HG02798 (cell line): ENCODE measurements around the gene GATC.

ENCODE experiments used
- ATAC-seq: cut with Tn5 transposase; IDR thresholded peaks from one replicate; pipeline ENCODE4 v1.9.1; 2021; ENCODE audit warnings: mild to moderate bottlenecking; ENCODE audit not compliant: unreplicated experiment, poor library complexity

Gene GATC, protein sequence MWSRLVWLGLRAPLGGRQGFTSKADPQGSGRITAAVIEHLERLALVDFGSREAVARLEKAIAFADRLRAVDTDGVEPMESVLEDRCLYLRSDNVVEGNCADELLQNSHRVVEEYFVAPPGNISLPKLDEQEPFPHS

GRCh38 chr12:120445911-120446843 is at the start of gene GATC, which contains the start of gene TRIAP1:
GATC (plus strand) TSS chr12:120446444; CDS start chr12:120446481, 37 bp downstream.
TRIAP1 (minus strand) TSS chr12:120446384; CDS start chr12:120446372, 12 bp downstream.
- peak; percentile 94 for ATAC-seq

DNA sequence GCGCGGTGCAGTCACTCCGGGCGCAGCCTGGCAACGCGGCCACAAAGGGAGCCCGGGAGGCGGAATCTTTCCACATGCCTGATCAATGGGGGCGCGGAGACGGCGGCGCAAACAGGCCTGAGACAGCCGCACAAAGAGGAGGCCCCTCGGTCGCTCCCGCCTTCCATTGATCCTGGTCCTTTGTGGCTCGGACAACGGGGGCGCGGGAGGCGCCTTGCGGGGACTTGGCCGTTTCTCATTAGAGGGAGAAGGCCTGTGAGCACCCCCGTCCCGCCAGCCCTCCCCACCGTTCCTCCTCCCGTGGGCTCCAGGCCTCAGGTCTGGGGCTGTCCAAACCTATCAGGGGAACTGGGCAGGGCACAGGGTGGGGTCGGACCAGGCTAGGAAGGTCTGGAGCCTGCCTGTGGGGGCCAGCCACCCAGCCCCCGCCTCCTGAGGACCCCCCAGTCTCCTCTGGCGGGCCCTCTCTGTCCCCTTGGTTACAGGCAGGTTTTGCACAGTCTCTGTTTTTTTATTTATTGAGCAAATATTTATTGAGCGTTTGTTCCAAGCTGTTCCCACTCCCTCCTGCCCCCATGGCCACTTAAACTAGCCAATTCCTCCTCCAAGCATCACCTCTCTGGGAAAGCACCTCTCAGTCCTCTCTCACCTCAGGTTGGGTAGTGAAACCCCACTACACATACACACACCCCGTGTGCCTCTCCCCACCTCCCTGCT is 48.3 kb upstream of the GATC start:
- no peak for ATAC-seq

DNA sequence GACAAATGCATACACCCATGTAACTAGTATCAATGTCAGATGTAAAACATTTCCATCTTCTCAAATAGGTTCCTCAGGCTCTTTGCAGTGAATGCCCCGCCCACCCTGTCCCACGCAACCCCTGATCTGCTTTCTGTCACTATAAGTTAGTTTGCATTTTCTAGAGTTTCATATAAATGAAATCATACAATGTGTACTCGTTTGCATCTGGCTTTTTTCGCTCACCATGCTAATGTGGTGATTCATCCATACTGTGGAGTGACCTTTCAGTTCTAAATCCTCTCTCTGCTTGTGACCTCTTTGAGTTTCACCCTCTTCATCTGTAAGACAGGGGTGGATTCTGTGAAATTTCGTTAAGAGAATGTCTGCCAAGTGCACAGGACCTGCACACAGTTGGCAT is 46.7 kb upstream of the GATC start:
- no peak for ATAC-seq

DNA sequence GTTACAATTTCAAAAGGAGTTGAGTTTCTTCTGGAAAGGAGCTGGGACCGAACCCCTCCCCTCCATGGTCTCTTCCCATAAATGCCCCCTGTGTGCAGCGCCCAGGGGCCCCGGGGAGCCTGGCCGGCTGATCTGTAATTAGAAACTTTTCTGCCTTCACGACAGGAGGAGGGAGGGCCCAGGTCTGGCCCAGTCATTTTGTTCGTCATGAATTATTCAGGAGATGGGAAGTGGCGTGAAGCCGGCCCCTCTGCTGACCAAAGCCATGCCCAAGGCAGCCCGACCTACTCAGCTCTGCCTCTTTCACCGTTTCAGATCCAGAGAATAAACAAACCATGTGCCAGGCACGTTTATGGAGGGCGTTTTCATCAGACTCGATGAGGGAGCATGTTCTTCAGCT is 44.0 kb upstream of the GATC start:
- no peak for ATAC-seq

DNA sequence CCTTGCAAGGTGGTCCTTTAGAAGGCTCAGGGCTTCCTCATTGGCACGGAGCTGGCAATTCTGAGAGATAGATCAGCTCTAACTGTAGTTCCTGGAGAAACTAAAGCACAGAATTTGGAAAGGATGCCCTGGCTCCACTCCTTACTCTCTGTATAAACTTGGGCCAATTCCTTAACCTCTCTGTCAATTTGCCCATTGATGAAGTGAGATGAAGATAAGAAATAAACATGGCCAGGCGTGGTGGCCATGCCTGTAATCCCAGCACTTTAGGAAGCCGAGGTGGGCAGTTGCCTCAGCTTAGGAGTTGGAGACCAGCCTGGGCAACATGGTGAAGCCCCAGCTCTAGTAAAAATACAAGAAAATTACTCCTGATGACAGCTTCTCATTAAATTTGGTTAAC is 42.4 kb upstream of the GATC start:
- ATAC-seq: no peak

GRCh38 chr12:120404271-120404670 is 42.0 kb upstream of the GATC start:
- no peak for ATAC-seq

DNA sequence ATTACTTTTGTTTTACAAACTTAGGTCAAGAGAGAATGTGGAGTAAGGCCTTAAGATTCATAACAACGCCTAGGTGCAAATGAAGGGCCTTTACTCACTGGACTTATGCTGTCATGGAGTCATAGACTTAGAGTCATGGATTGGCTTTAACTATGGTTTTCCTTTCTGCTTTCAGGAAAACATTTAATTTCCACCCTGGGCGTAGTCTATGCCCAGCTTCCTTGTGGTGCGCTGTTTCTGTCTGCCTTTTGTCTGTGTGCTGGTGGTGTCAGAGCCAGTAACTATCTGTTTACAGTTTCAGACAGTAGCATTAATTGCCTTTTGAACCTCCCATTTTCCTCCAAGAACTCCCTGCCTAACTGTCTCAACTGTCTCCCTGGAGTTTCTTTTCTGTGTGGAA is 40.2 kb upstream of the GATC start:
- no peak for ATAC-seq

GRCh38 chr12:120406553-120406952 is 39.7 kb upstream of the GATC start:
- no peak for ATAC-seq

- ATAC-seq: no peak
Observed at GRCh38 chr12:120408771-120409170, 37.5 kb upstream of the GATC start.

DNA sequence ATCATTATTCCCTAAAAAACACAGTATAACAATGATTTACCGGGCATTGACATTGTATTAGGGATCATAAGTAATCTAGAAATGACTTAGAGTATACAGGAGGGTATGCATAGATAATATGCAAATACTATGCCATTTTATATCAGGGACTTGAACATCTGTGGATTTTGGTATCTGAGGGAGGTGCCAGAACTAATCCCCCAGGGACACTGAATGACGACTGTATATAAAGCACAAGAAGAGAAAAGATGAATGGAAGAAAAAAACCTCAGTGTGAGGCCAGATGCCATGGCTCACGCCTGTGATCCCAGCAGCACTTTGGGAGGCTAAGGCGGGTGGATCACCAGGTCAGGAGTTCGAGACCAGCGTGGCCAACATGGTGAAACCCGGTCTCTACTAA is 33.8 kb upstream of the GATC start:
- no peak for ATAC-seq

DNA sequence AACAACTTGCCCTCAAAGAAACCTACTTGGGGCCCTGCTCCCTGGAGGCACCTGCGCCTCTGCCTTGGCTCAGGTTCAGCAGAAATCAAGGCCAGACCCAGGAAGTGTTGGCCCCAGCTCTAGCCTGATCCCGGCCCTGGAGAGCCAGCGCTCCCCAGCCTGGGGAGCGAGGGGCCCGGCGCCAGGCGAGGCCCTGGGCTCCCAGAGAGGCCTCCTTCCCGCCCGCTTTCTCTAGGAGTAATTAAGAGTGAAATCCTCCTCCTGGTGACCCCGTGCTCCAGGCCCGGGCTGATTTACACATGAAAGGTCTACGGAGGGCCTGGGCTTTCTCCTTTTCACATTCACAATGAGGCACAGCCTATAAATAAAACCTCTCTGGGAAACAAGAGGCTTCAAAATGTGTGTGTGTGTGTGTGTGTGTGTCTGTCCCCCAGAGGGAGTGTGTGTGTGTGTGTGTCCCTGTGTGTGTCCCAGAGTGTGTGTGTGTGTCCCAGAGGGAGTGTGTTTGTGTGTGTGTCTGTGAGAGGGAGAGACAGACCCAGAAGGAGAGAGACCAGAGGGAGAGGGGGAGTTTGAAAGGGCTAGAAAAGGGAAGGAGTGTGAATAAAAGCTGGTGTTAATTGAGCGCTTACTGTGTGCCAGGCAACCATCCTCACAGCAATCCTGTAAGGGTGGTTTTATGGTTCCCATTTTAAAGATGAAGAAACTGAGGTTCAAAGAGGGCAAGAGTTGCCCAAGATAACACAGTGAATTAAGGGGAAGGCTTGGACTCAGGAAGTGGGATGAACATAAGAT is 32.1 kb upstream of the GATC start:
- ATAC-seq: no peak

DNA sequence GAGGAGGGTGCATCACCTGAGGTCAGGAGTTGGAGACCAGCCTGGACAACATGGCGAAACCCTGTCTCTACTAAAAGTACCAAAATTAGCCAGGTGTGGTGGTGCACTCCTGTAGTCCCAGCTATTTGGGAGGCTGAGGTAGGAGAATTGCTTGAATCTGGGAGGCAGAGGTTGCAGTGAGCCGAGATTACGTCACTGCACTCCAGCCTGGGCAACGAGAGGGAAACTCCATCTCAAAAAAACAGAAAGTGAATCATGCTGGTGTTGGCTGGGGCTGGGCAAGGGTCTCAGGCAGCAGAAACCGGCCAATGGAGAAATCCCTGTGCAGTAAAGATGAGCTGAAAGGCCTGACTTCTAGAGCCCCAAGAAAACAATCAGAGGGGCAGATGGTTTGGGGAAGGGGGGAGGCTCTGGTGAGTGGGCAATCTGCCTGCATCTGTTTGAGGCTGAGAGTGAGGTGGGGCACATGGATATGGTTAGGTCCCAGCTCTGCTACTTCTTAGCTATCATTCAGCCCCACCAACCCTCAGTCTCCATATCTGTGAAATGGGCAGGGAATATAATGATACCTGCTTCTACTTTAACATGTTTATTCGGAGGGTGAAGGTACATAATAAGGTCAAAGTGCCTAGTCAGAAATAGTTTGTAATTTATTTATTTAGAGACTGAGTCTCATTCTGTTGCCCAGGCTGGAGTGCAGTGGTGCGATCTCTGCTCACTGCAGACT is 29.6 kb upstream of the GATC start:
- no peak for ATAC-seq

GRCh38 chr12:120417917-120418580 is 28.2 kb upstream of the GATC start:
- no peak for ATAC-seq

DNA sequence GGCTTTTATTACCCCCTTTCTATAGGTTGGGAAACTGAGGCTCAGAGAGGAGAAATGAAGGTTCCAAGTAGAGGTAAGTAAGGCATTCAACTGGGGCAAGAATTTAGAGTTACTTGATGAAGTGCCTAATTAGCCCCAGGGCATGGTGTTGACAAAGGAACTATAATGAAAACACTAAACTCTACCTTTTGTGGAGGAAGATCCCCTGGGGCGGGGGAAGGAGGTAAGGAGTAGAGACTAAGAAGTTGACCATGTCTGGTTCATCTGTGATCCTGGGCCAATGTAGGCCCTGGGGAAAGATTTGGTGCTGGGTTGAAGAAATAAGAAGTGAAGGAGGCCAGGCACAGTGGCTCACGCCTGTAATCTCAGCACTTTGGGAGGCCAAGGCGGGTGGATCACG is 24.5 kb upstream of the GATC start:
- ATAC-seq: no peak

- ATAC-seq: no peak
Observed at GRCh38 chr12:120422892-120423456, 23.3 kb upstream of the GATC start.

DNA sequence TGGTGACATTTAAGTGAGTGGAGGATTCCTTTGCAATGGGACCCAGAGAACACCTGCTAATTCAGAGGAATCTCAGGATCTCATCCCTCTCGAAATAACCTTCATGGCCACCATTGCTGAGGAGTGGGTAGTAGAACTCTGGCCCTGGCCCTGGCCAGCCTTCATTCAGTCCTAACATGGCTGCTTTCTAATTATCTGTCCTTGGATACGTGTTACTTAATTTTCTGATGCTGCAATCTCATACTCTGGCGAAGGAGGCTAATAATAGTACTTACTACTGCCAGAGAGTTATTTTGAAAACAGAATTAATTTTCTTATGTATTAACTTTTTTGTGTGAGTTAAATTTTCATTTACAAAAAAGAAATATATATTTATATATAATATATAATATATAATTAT is 20.4 kb upstream of the GATC start:
- ATAC-seq: no peak

DNA sequence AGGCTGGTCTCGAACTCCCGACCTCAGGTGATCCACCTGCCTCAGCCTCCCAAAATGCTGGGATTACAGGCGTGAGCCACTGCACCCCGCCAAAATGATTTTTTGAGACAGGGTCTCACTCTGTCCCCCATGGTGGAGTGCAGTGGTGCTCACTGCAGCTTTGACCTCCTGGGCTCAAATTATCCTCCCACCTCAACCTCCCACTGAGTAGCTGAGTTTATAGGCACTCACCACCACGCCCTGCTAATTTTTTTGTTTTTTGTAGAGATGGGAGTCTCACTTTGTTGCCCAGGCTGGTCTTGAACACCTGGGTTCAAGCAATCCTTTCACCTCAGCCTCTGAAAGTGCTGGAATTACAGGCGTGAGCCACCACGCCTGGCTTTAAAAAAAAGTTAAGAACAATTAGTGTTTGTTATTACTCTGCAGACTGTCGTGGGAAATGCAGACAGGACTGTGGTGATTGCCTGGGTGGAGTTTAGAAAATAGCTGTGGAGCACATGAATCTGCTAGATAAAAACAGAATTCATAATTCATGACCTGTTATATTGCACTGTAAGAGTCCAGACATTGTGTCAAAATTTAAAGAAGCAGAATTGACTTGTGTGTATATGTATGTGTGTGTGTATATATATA is 17.5 kb upstream of the GATC start:
- ATAC-seq: no peak

- ATAC-seq: no peak
Observed at GRCh38 chr12:120429368-120429767, 16.9 kb upstream of the GATC start.
